Activated CD4-positive, alpha-beta T cell treated with anti-CD3 and anti-CD28 coated beads for 48 hours (primary cell): ENCODE measurements around the gene CCDC50.

Source experiments
- DNase-seq: peaks from one replicate; pipeline ENCODE4 v3.0.0-alpha.2; 2020

CCDC50 gene

GRCh38 chr3:191320316-191320715, 8.9 kb upstream of the CCDC50 start:
- DNase-seq: no peak

- no peak for DNase-seq
Measured at GRCh38 chr3:191321019-191321767, 8.0 kb upstream of the CCDC50 start.

- no peak for DNase-seq
Measured at GRCh38 chr3:191324936-191325335, 4.3 kb upstream of the CCDC50 start.

GRCh38 chr3:191327526-191327925, 1.7 kb upstream of the CCDC50 start:
- no peak for DNase-seq

GRCh38 chr3:191328383-191328961, 722 bp upstream of the CCDC50 start:
- DNase-seq: no peak

GRCh38 chr3:191329654-191330529, 698 bp downstream of the CCDC50 start, which contains the start of gene UTS2B:
TSS of gene UTS2B (minus strand) at chr3:191330526. CDS start at chr3:191282189, 48,337 bp downstream.
- DNase-seq: peak; percentile 10

DNA sequence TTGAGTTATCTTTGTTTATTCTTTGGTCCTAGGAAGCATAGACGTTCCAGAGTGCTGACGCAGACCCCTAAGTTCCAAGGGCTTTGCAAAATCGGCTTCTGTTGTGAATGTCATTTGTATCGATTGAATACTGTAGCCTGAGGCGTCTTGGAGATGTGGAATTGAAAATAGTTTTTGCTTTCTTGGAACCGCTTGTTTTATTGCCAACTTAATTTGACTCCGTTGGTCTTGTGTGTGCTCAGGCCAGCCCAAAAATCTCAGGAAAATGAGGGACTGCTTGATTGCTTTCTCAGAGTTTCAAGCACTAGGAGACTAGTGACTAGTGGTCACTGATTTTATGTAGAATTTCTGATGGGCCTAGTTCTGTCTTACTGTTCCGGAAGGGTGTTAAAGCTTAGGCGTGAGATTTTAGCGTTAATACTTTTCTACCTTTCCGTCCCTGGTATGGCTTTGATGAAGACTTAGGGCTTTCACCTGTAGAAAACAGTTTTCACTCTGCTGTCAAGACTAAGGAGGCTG, 1.4 kb downstream of the CCDC50 start:
- no peak for DNase-seq

DNA sequence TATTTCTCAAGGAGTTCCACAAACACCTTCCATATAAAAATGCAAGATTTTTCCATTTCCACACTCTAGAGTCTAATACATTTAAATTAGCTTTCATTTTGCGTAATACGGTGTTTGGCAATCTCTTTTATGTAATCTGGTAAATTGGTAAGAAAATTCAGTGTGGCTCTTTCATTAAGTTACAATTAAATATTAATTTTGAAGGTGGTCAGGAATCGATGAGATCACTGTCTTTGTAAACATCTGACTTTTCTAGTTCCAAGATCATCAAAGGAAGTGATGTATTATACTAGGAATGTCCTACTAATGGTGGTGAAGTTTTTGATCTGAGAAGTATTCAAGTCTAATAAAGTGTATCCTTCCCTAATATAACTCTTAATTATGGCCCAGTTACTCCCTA, 2.2 kb downstream of the CCDC50 start:
- DNase-seq: no peak

GRCh38 chr3:191333298-191333880, 4.2 kb downstream of the CCDC50 start:
- DNase-seq: no peak

- DNase-seq: no peak
Measured at GRCh38 chr3:191334346-191334893, 5.2 kb downstream of the CCDC50 start.

DNA sequence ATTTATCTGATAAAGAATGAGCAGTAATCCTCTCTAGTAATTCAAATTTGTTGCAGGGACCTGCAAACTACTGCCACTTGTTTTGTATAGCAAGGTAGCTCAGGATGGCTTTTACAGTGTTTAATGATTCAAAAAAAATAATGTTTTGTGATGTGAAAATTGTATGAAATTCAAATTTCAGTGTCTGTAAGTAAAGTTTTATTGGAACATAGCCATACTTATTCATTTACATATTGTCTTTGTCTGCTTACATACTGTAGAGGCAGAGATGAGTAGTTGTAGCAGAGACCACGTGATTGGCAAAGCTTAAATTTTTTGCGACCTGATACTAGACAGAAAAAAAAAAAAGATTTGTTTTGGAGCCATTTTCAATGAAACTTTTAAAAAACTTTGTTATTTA, 7.6 kb downstream of the CCDC50 start:
- DNase-seq: no peak

DNA sequence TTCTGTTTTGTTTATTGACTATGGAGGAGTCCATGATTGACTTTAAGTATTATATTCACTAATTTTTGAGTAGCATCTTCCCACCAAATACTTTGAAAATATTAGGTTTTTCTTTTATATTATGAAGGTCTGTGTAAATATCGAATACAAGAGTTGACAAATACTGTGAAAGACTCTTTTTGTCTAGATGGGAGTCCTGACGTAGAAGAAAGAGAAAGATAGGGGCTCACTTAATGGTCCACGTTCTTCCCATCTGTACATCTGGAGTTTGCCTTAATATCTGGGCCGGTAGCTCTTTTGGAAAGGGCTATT, 8.9 kb downstream of the CCDC50 start:
- DNase-seq: no peak

DNA sequence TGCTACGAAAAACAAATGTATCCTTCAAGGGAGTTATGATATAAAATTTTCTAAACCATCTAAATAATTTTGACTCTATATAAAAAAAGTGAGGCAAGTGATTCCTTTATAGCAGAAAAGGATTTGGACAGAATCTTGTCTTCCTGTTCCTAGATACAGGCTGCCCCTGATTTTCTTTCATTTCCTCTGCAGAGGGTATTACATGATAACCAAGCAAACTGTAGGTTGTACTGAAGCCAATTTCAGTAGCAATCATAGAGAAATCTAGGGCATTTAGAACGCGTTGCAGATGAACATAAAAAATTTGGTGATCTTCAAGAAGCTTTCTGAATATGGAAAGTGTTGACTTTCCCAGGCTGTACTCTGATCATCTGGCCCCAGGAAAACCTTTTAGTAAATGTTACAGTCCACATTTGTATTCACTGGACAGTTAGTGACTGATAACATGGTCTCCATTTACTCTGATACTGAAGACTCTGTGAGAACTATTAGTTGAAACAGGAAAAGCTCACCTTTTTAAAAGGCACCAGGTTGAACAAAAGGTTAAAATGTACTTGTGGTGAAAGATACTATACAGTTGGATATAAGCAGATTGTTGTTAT, 10.2 kb downstream of the CCDC50 start:
- DNase-seq: no peak

GRCh38 chr3:191340351-191340750, 11.2 kb downstream of the CCDC50 start:
- DNase-seq: no peak

GRCh38 chr3:191340966-191341365, 11.8 kb downstream of the CCDC50 start:
- DNase-seq: no peak

DNA sequence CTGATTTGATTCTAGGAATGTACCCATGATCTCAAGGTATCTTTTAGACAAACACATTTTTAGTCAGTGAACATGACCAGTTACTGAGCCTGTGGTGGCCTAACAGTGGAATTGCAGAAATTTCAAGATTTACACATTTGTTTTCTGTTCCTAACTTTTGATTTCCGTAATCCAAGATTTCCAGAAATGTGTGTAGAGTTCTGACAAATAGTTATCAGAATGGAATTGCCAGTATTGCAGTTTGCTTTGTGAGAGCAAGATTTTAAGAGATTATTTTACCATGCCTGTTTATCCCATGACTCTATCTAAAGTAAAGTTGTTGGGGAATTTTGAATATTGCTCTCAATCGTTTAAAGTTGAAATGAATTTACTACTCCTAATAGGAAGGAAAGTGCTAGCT, 12.8 kb downstream of the CCDC50 start:
- no peak for DNase-seq

DNA sequence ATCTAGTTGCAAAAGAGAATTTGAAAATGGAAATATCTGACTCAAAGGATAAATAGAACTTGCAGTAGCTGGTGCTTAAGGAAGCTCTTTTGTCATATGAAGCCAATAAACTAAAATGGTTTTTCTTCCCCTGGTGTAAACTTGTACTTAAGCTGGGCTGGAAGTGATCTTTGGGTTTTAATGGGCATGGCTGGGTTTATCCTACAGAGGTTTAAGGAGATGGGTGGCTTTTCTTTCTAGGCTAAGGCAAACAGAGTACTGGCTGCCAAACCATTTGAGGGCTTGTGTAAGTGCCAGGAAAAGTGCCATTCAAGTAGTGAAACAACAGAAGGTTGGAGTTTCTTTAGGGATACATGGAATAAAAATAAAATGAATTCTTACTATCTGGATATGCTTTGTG, 13.2 kb downstream of the CCDC50 start:
- no peak for DNase-seq

- DNase-seq: no peak
Measured at GRCh38 chr3:191343115-191343514, 13.9 kb downstream of the CCDC50 start.

GRCh38 chr3:191343913-191344312, 14.7 kb downstream of the CCDC50 start:
- DNase-seq: no peak

DNA sequence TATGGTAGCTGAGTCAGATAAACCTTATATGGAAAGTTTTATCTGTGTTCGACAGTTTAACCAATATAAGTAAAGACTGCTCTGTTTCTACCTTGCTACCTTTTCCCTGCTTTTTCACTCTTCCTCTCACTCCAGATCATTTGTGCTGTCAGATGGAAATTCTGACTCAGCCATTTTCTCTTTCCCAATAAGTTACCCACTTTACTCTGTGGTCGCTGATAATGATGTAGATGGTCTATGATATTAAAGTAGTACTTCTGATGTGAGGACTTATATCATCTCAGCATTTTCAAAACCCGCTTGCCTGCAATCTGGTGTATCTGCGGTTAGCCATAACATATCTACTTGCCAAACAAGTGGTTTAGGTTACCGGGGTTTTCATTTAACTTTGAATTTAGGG, 16.1 kb downstream of the CCDC50 start:
- no peak for DNase-seq

DNA sequence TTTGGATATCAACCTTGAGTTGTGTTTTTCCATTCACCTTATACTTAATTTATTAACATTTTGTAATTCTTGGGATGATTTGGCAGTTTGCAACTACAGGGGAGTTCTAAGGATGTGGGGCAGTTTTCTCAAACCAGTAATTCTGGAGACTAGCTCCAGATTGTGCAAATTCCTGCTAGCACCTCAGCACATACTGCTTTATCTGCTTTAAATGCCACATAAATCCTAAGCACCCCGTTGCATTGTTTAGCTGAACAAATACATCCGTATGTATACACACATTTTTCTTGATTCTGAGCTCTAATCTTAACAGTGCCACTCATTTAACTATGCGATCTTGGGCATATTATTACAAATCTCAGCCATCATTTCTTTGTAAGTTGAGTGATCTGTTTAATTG, 18.0 kb downstream of the CCDC50 start:
- DNase-seq: no peak

DNA sequence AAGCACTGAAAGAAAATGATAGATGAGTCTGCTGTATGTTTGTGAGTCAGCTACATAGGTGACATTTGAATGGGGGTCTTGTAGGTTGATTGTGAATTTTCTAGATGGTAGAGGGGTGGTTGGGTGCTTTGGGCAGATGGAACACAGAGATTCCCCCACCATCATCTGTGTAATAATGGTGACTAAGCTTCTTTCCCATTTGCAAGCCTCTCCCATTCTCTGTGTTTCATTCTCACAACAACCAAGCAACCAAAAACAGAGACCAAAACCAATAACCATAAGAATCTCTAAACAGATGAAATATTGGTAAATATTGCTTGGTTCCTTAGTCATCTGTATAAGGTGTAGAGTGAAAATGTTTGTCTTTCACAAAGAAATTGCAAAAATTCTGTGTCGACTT, 18.9 kb downstream of the CCDC50 start:
- no peak for DNase-seq
